ENCODE results near the gene CACNA1S. TPM values are rescaled to one million over a fixed set of nuclear protein-coding genes. Genes with fewer than 3 reads are reported as not detected.

The CACNA1S gene
- total and polyA plus RNA-seq, 2 of the 13 experiments (the other 11 are each of a cell fraction or from before 2014, with no cell fraction given) = not detected

GRCh38 chr1:201126832-201127754 lies 14.9 kb upstream of the CACNA1S start, which contains the start of gene ASCL5 (continued):
- TF ChIP-seq, protein P1, sequence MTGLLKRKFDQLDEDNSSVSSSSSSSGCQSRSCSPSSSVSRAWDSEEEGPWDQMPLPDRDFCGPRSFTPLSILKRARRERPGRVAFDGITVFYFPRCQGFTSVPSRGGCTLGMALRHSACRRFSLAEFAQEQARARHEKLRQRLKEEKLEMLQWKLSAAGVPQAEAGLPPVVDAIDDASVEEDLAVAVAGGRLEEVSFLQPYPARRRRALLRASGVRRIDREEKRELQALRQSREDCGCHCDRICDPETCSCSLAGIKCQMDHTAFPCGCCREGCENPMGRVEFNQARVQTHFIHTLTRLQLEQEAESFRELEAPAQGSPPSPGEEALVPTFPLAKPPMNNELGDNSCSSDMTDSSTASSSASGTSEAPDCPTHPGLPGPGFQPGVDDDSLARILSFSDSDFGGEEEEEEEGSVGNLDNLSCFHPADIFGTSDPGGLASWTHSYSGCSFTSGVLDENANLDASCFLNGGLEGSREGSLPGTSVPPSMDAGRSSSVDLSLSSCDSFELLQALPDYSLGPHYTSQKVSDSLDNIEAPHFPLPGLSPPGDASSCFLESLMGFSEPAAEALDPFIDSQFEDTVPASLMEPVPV (CRISPR knock-in tag; IDR thresholded peaks at IDR 0.05) = no peak
- TF ChIP-seq THYN1 (CRISPR knock-in tag; IDR thresholded peaks at IDR 0.05; ENCODE audit: borderline replicate concordance, low read depth) (no peak), CREB1 (IDR thresholded peaks at IDR 0.05) (no peak), CREB1 (CRISPR knock-in tag; IDR thresholded peaks at IDR 0.05) (0 out of 2 replicates have a peak, but pooled peaks have one; percentile 14), ZNF546 (CRISPR knock-in tag; conservative IDR thresholded peaks at IDR 0.05) (no peak), FOSL1 (CRISPR knock-in tag; IDR thresholded peaks at IDR 0.05; ENCODE audit: borderline replicate concordance) (peak; percentile 63; the same call in 1 of the 2 replicates), NFIC (IDR thresholded peaks at IDR 0.05; ENCODE audit: low read length) (no peak), CTCF (CRISPR knock-in tag; IDR thresholded peaks at IDR 0.05) (peak; percentile 72), SMC3 (IDR thresholded peaks at IDR 0.05; ENCODE audit: low read length) (peak; percentile 39), ZMAT3 (CRISPR knock-in tag; conservative IDR thresholded peaks at IDR 0.05) (no peak), ATF5 (CRISPR knock-in tag; IDR thresholded peaks at IDR 0.05; ENCODE audit: low read depth) (no peak), ZNF788 (CRISPR knock-in tag; IDR thresholded peaks at IDR 0.05; ENCODE audit: borderline replicate concordance) (0 out of 2 replicates have a peak, but pooled peaks have one; percentile 30), SMYD3 (CRISPR knock-in tag; IDR thresholded peaks at IDR 0.05) (no peak), GATA4 (IDR thresholded peaks at IDR 0.05; ENCODE audit: borderline replicate concordance, low read depth) (no peak), SETDB1 (CRISPR knock-in tag; IDR thresholded peaks at IDR 0.05; ENCODE audit: borderline replicate concordance) (no peak)
- TF ChIP-seq, protein P2, sequence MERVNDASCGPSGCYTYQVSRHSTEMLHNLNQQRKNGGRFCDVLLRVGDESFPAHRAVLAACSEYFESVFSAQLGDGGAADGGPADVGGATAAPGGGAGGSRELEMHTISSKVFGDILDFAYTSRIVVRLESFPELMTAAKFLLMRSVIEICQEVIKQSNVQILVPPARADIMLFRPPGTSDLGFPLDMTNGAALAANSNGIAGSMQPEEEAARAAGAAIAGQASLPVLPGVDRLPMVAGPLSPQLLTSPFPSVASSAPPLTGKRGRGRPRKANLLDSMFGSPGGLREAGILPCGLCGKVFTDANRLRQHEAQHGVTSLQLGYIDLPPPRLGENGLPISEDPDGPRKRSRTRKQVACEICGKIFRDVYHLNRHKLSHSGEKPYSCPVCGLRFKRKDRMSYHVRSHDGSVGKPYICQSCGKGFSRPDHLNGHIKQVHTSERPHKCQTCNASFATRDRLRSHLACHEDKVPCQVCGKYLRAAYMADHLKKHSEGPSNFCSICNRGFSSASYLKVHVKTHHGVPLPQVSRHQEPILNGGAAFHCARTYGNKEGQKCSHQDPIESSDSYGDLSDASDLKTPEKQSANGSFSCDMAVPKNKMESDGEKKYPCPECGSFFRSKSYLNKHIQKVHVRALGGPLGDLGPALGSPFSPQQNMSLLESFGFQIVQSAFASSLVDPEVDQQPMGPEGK (CRISPR knock-in tag; IDR thresholded peaks at IDR 0.05) = peak; percentile 85
